ENCODE measurements around the gene MRPL54.
"Not testable (repeated sequence)": the region's sequence is repeated elsewhere in the genome, so short reads cannot be mapped to it uniquely, and the experiment has no call there.

The MRPL54 gene

GRCh38 chr19:3761382-3762129 is 926 bp upstream of the MRPL54 start, which contains the start of gene APBA3:
APBA3 (minus strand) TSS chr19:3761692; CDS start chr19:3760264, 1,428 bp downstream.
- peak within 1 kb of the TSS; percentile 78 for H3K4me3 ChIP-seq (ENCODE audit: low read depth, low read length)
- peak; percentile 94 for TF ChIP-seq CTCF (IDR thresholded peaks at IDR 0.05; ENCODE audit: control insufficient read depth, extremely low read depth, insufficient read depth)
- DNase-seq (ENCODE audit: low read depth): peak; percentile 39

GRCh38 chr19:3762130-3762473 is 380 bp upstream of the MRPL54 start:
- TF ChIP-seq CTCF (IDR thresholded peaks at IDR 0.05; ENCODE audit: control insufficient read depth, extremely low read depth, insufficient read depth): no peak

GRCh38 chr19:3765121-3765520 is 2.6 kb downstream of the MRPL54 start:
- no peak overlapping the region for H3K4me3 ChIP-seq (ENCODE audit: low read depth, low read length)
- DNase-seq (ENCODE audit: low read depth): no peak
- no peak for TF ChIP-seq CTCF (IDR thresholded peaks at IDR 0.05; ENCODE audit: control insufficient read depth, extremely low read depth, insufficient read depth)

More at GRCh38 chr19:3762130-3762473, 380 bp upstream of the MRPL54 start:
- peak overlapping the region; percentile 70 for H3K4me3 ChIP-seq (ENCODE audit: low read depth, low read length)
- DNase-seq (ENCODE audit: low read depth): no peak

GRCh38 chr19:3765757-3766156 is 3.3 kb downstream of the MRPL54 start:
- H3K4me3 ChIP-seq (ENCODE audit: low read depth, low read length); DNase-seq (ENCODE audit: low read depth): not testable (repeated sequence)

- H3K4me3 ChIP-seq (ENCODE audit: low read depth, low read length): no peak overlapping the region
- no peak for TF ChIP-seq CTCF (IDR thresholded peaks at IDR 0.05; ENCODE audit: control insufficient read depth, extremely low read depth, insufficient read depth)
- no peak for DNase-seq (ENCODE audit: low read depth)
Measured at GRCh38 chr19:3766520-3766919, 4.0 kb downstream of the MRPL54 start.

- TF ChIP-seq CTCF (IDR thresholded peaks at IDR 0.05; ENCODE audit: control insufficient read depth, extremely low read depth, insufficient read depth): no peak
- H3K4me3 ChIP-seq (ENCODE audit: low read depth, low read length): no peak overlapping the region
- no peak for DNase-seq (ENCODE audit: low read depth)
Measured at GRCh38 chr19:3767050-3767449, 4.6 kb downstream of the MRPL54 start.

GRCh38 chr19:3768015-3768747 is 5.7 kb downstream of the MRPL54 start:
- TF ChIP-seq CTCF (IDR thresholded peaks at IDR 0.05; ENCODE audit: control insufficient read depth, extremely low read depth, insufficient read depth): no peak
- H3K4me3 ChIP-seq (ENCODE audit: low read depth, low read length): no peak overlapping the region
- no peak for DNase-seq (ENCODE audit: low read depth)
